ENCODE results near the gene CACNA1C.

CACNA1C gene

GRCh38 chr12:2664721-2665577 lies 612.2 kb downstream of the CACNA1C start:
- Histone ChIP-seq H3K4me3 (ENCODE audit: low read depth in 1 of 5, low read length in 5 of 5) (no peak overlapping the region), H3K36me3 (ENCODE audit: control insufficient read depth in 5 of 5, insufficient read depth in 5 of 5, low read length in 5 of 5) (peaks cover 0 to 20% (median 9%) of the 10 kb centered on the region in 5 donors), H3K9ac (ENCODE audit: low read length in 5 of 5) (no peak overlapping the region), H3K4me1 (ENCODE audit: control insufficient read depth in 5 of 5, insufficient read depth in 5 of 5, low read length in 5 of 5) (no peaks in the 10 kb centered on the region), H3K27me3 (ENCODE audit: control insufficient read depth in 5 of 5, insufficient read depth in 4 of 5, low read length in 5 of 5) (no peaks in the 10 kb centered on the region), H3K27ac (ENCODE audit: low read depth, low read length) (no peak overlapping the region), H3K9me3 (ENCODE audit: control insufficient read depth in 5 of 5, low read length in 5 of 5) (no peaks in the 10 kb centered on the region)

GRCh38 chr12:2666411-2666810 lies 613.6 kb downstream of the CACNA1C start:
- H3K4me1 ChIP-seq (ENCODE audit: control insufficient read depth in 5 of 5, insufficient read depth in 5 of 5, low read length in 5 of 5): no peaks in the 10 kb centered on the region
- H3K27ac ChIP-seq (ENCODE audit: low read depth, low read length): no peak overlapping the region
- no peaks in the 10 kb centered on the region for H3K27me3 ChIP-seq (ENCODE audit: control insufficient read depth in 5 of 5, insufficient read depth in 4 of 5, low read length in 5 of 5)
- no peak overlapping the region for H3K4me3 ChIP-seq (ENCODE audit: low read depth in 1 of 5, low read length in 5 of 5)
- H3K36me3 ChIP-seq (ENCODE audit: control insufficient read depth in 5 of 5, insufficient read depth in 5 of 5, low read length in 5 of 5): peaks cover 0 to 20% (median 9%) of the 10 kb centered on the region in 5 donors
- no peaks in the 10 kb centered on the region for H3K9me3 ChIP-seq (ENCODE audit: control insufficient read depth in 5 of 5, low read length in 5 of 5)
- H3K9ac ChIP-seq (ENCODE audit: low read length in 5 of 5): no peak overlapping the region

- Histone ChIP-seq H3K9me3 (ENCODE audit: control insufficient read depth in 5 of 5, low read length in 5 of 5) (no peaks in the 10 kb centered on the region), H3K27me3 (ENCODE audit: control insufficient read depth in 5 of 5, insufficient read depth in 4 of 5, low read length in 5 of 5) (no peaks in the 10 kb centered on the region), H3K27ac (ENCODE audit: low read depth, low read length) (no peak overlapping the region), H3K9ac (ENCODE audit: low read length in 5 of 5) (no peak overlapping the region), H3K36me3 (ENCODE audit: control insufficient read depth in 5 of 5, insufficient read depth in 5 of 5, low read length in 5 of 5) (peaks cover 0 to 20% (median 9%) of the 10 kb centered on the region in 5 donors), H3K4me3 (ENCODE audit: low read depth in 1 of 5, low read length in 5 of 5) (no peak overlapping the region), H3K4me1 (ENCODE audit: control insufficient read depth in 5 of 5, insufficient read depth in 5 of 5, low read length in 5 of 5) (no peaks in the 10 kb centered on the region)
Measured at GRCh38 chr12:2666846-2667245, 614.1 kb downstream of the CACNA1C start.

- H3K9me3 ChIP-seq (ENCODE audit: control insufficient read depth in 5 of 5, low read length in 5 of 5): no peaks in the 10 kb centered on the region
- H3K9ac ChIP-seq (ENCODE audit: low read length in 5 of 5): no peak overlapping the region
- H3K27me3 ChIP-seq (ENCODE audit: control insufficient read depth in 5 of 5, insufficient read depth in 4 of 5, low read length in 5 of 5): no peaks in the 10 kb centered on the region
- H3K36me3 ChIP-seq (ENCODE audit: control insufficient read depth in 5 of 5, insufficient read depth in 5 of 5, low read length in 5 of 5): peaks cover 0 to 20% (median 9%) of the 10 kb centered on the region in 5 donors
- no peak overlapping the region for H3K27ac ChIP-seq (ENCODE audit: low read depth, low read length)
- no peak overlapping the region for H3K4me3 ChIP-seq (ENCODE audit: low read depth in 1 of 5, low read length in 5 of 5)
- H3K4me1 ChIP-seq (ENCODE audit: control insufficient read depth in 5 of 5, insufficient read depth in 5 of 5, low read length in 5 of 5): no peaks in the 10 kb centered on the region
Measured at GRCh38 chr12:2667716-2668440, 615.1 kb downstream of the CACNA1C start.

- H3K27ac ChIP-seq (ENCODE audit: low read depth, low read length): no peak overlapping the region
- no peak overlapping the region for H3K4me3 ChIP-seq (ENCODE audit: low read depth in 1 of 5, low read length in 5 of 5)
- H3K9ac ChIP-seq (ENCODE audit: low read length in 5 of 5): no peak overlapping the region
- no peaks in the 10 kb centered on the region for H3K9me3 ChIP-seq (ENCODE audit: control insufficient read depth in 5 of 5, low read length in 5 of 5)
- H3K27me3 ChIP-seq (ENCODE audit: control insufficient read depth in 5 of 5, insufficient read depth in 4 of 5, low read length in 5 of 5): no peaks in the 10 kb centered on the region
- H3K36me3 ChIP-seq (ENCODE audit: control insufficient read depth in 5 of 5, insufficient read depth in 5 of 5, low read length in 5 of 5): peaks cover 0 to 20% (median 9%) of the 10 kb centered on the region in 5 donors
- H3K4me1 ChIP-seq (ENCODE audit: control insufficient read depth in 5 of 5, insufficient read depth in 5 of 5, low read length in 5 of 5): no peaks in the 10 kb centered on the region
Measured at GRCh38 chr12:2668816-2669215, 616.0 kb downstream of the CACNA1C start.

GRCh38 chr12:2669560-2669959 lies 616.8 kb downstream of the CACNA1C start:
- no peaks in the 10 kb centered on the region for H3K4me1 ChIP-seq (ENCODE audit: control insufficient read depth in 5 of 5, insufficient read depth in 5 of 5, low read length in 5 of 5)
- no peaks in the 10 kb centered on the region for H3K9me3 ChIP-seq (ENCODE audit: control insufficient read depth in 5 of 5, low read length in 5 of 5)
- no peak overlapping the region for H3K9ac ChIP-seq (ENCODE audit: low read length in 5 of 5)
- no peaks in the 10 kb centered on the region for H3K27me3 ChIP-seq (ENCODE audit: control insufficient read depth in 5 of 5, insufficient read depth in 4 of 5, low read length in 5 of 5)
- no peak overlapping the region for H3K4me3 ChIP-seq (ENCODE audit: low read depth in 1 of 5, low read length in 5 of 5)
- no peak overlapping the region for H3K27ac ChIP-seq (ENCODE audit: low read depth, low read length)
- H3K36me3 ChIP-seq (ENCODE audit: control insufficient read depth in 5 of 5, insufficient read depth in 5 of 5, low read length in 5 of 5): peaks cover 0 to 20% (median 9%) of the 10 kb centered on the region in 5 donors

- no peak overlapping the region for H3K4me3 ChIP-seq (ENCODE audit: low read depth in 1 of 5, low read length in 5 of 5)
- no peaks in the 10 kb centered on the region for H3K27me3 ChIP-seq (ENCODE audit: control insufficient read depth in 5 of 5, insufficient read depth in 4 of 5, low read length in 5 of 5)
- no peak overlapping the region for H3K9ac ChIP-seq (ENCODE audit: low read length in 5 of 5)
- no peaks in the 10 kb centered on the region for H3K4me1 ChIP-seq (ENCODE audit: control insufficient read depth in 5 of 5, insufficient read depth in 5 of 5, low read length in 5 of 5)
- H3K9me3 ChIP-seq (ENCODE audit: control insufficient read depth in 5 of 5, low read length in 5 of 5): no peaks in the 10 kb centered on the region
- H3K36me3 ChIP-seq (ENCODE audit: control insufficient read depth in 5 of 5, insufficient read depth in 5 of 5, low read length in 5 of 5): peaks cover 0 to 29% (median 5%) of the 10 kb centered on the region in 5 donors
- H3K27ac ChIP-seq (ENCODE audit: low read depth, low read length): no peak overlapping the region
Measured at GRCh38 chr12:2672863-2673262, 620.1 kb downstream of the CACNA1C start.

- Histone ChIP-seq H3K4me3 (ENCODE audit: low read depth in 1 of 5, low read length in 5 of 5) (no peak overlapping the region), H3K27ac (ENCODE audit: low read depth, low read length) (no peak overlapping the region), H3K9ac (ENCODE audit: low read length in 5 of 5) (no peak overlapping the region), H3K9me3 (ENCODE audit: control insufficient read depth in 5 of 5, low read length in 5 of 5) (no peaks in the 10 kb centered on the region), H3K27me3 (ENCODE audit: control insufficient read depth in 5 of 5, insufficient read depth in 4 of 5, low read length in 5 of 5) (no peaks in the 10 kb centered on the region), H3K4me1 (ENCODE audit: control insufficient read depth in 5 of 5, insufficient read depth in 5 of 5, low read length in 5 of 5) (no peaks in the 10 kb centered on the region), H3K36me3 (ENCODE audit: control insufficient read depth in 5 of 5, insufficient read depth in 5 of 5, low read length in 5 of 5) (peaks cover 0 to 19% (median 3%) of the 10 kb centered on the region in 5 donors)
Measured at GRCh38 chr12:2673966-2674810, 621.4 kb downstream of the CACNA1C start.

- H3K4me1 ChIP-seq (ENCODE audit: control insufficient read depth in 5 of 5, insufficient read depth in 5 of 5, low read length in 5 of 5): no peaks in the 10 kb centered on the region
- H3K9ac ChIP-seq (ENCODE audit: low read length in 5 of 5): no peak overlapping the region
- no peak overlapping the region for H3K4me3 ChIP-seq (ENCODE audit: low read depth in 1 of 5, low read length in 5 of 5)
- no peaks in the 10 kb centered on the region for H3K27me3 ChIP-seq (ENCODE audit: control insufficient read depth in 5 of 5, insufficient read depth in 4 of 5, low read length in 5 of 5)
- H3K36me3 ChIP-seq (ENCODE audit: control insufficient read depth in 5 of 5, insufficient read depth in 5 of 5, low read length in 5 of 5): peaks cover 0 to 24% (median 3%) of the 10 kb centered on the region in 5 donors
- no peak overlapping the region for H3K27ac ChIP-seq (ENCODE audit: low read depth, low read length)
- no peaks in the 10 kb centered on the region for H3K9me3 ChIP-seq (ENCODE audit: control insufficient read depth in 5 of 5, low read length in 5 of 5)
Measured at GRCh38 chr12:2675776-2676175, 623.0 kb downstream of the CACNA1C start.
